NB4 (cell line): ENCODE results near the gene FCSK.

Source experiments
- CTCF ChIP-seq: IDR thresholded peaks from one replicate; pipeline ENCODE4 v1.5.1; 2012; ENCODE audit warnings: low read depth, low read length
- POLR2A ChIP-seq: IDR thresholded peaks from 2 replicates; pipeline ENCODE4 v1.6.1; 2011; ENCODE audit warnings: mild to moderate bottlenecking; ENCODE audit not compliant: insufficient read length; ENCODE audit errors: extremely low read depth

GRCh38 chr16:70483426-70483825 lies 29.0 kb downstream of the FCSK start:
- no peak for TF ChIP-seq CTCF
- TF ChIP-seq POLR2A: no peak
